AG09319 (cell line): ENCODE measurements around the gene PTPRD.
"Not testable (repeated sequence)": the region's sequence is repeated elsewhere in the genome, so short reads cannot be mapped to it uniquely, and the experiment has no call there.

ENCODE experiments used
- DNase-seq: peaks from one replicate; pipeline ENCODE4 v3.0.0-alpha.2; 2010; ENCODE audit warnings: low read depth; ENCODE audit errors: extremely low read depth
- TF ChIP-seq, protein P1 (sequence below): IDR thresholded peaks from 2 replicates; pipeline ENCODE4 v1.5.1; 2011; ENCODE audit warnings: low read depth, mild to moderate bottlenecking, inconsistent platforms, low read length, moderate library complexity

Gene PTPRD

DNA sequence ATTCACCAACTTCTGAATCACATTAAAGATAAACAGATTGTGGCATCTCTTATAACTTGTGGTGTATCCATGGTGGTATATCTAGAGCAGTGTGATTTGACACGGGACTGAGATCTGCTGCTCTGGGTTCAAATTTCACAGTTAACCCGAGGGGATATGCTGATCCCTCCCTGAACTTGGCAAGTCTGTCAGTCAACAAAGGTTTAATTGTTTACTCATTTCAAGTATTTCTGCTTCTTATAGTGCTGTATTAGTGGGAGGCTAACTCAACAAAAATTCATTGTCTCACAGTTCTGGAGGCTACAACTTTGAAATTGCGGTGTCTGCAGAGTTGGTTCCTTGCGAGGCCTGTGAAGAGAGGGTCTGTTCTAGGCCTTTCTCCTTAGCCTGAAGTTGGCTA, 1175.2 kb downstream of the PTPRD start:
- TF ChIP-seq, protein P1, sequence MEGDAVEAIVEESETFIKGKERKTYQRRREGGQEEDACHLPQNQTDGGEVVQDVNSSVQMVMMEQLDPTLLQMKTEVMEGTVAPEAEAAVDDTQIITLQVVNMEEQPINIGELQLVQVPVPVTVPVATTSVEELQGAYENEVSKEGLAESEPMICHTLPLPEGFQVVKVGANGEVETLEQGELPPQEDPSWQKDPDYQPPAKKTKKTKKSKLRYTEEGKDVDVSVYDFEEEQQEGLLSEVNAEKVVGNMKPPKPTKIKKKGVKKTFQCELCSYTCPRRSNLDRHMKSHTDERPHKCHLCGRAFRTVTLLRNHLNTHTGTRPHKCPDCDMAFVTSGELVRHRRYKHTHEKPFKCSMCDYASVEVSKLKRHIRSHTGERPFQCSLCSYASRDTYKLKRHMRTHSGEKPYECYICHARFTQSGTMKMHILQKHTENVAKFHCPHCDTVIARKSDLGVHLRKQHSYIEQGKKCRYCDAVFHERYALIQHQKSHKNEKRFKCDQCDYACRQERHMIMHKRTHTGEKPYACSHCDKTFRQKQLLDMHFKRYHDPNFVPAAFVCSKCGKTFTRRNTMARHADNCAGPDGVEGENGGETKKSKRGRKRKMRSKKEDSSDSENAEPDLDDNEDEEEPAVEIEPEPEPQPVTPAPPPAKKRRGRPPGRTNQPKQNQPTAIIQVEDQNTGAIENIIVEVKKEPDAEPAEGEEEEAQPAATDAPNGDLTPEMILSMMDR, result no peak
- no peak for DNase-seq

DNA sequence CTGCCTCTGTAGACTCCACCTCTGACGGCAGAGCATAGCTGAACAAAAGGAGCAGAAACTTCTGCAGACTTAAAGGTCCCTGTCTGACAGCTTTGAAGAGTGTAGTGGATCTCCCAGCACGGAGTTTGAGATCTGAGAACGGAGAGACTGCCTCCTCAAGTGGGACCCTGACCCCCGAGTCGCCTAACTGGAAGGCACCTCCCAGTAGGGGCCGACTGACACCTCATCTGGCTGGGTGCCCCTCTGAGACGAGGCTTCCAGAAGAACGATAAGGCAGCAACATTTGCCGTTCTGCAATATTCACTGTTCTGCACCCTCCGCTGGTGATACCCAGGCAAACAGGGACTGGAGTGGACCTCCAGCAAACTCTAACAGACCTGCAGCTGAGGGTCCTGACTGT, 1186.3 kb downstream of the PTPRD start:
- DNase-seq, result not testable (repeated sequence)

DNA sequence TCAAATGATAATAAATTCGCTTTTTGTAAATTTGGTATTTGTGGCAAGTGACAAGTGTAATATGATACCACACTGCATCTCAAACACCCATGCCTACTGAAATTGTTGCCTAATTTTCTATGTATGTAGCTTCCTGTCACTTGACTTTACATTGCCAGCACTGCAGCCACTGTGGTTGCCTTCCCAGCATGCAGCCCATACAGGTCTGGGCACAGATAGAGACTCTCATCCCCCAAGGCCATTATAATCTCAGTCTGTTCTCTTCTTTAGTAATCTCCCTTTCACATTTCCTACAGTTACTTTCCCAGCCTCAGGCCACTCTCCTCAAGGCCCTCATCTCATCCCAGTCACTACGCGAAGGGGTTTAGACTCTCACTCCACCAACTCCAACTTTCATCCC, 1200.6 kb downstream of the PTPRD start:
- TF ChIP-seq, protein P1, result no peak
- DNase-seq, result no peak

DNA sequence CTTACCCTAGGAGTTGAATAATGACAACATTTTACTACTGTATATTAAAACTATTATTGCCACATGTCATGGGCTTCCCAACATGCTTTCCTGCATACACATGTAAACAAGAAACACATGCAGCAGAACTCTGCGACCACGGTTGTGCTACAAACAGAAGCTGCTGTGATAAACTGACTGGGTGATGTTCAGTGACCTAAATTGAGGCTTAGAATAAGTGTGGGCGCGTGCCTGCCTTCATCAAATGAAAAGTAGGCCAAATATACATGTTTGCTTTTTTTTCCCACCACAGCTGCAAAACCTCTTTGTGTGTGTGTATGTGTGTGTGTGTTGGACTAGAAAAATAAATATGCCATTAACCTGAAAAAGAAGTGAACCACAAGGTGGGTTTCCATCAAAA, 1202.1 kb downstream of the PTPRD start:
- DNase-seq, result no peak
- TF ChIP-seq, protein P1, result no peak

DNA sequence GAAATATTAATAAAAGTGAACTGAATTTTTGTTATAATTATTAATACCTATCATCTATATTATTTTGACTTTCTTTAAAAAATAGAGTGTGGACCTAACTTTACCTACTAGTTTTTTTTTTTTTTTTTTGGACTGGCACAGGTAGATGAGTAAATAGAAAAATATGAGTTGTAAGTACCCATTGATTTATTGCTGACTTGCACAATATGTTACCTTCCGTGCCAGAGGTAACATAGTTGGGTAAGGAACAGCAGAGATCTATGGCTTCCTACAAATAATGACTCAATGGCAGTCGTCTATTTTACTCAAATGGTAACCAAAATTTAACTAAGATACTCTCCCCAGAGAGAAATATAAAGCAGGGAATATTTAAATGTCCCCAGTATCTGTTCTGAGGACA, 1212.8 kb downstream of the PTPRD start:
- TF ChIP-seq, protein P1, result no peak
- DNase-seq, result no peak

DNA sequence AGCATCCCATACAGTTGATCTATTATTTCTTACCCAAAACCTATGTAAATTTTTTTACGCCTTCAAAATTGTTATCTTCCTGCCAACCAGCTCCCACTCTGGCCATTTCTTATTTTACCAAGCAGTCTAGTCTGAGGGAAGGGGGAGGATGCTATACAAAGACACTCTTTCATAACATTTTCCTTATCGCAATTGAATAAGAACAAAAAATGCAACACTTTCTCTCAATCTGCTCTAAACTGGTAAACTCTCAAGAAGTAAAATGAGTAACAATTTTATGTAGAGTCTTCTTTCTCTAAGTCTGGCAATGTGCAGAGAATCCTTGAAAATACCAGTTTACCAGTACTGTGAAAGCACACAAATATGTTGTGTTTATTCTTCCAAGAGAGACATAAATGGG, 1216.3 kb downstream of the PTPRD start:
- DNase-seq, result no peak
- TF ChIP-seq, protein P1, result no peak

DNA sequence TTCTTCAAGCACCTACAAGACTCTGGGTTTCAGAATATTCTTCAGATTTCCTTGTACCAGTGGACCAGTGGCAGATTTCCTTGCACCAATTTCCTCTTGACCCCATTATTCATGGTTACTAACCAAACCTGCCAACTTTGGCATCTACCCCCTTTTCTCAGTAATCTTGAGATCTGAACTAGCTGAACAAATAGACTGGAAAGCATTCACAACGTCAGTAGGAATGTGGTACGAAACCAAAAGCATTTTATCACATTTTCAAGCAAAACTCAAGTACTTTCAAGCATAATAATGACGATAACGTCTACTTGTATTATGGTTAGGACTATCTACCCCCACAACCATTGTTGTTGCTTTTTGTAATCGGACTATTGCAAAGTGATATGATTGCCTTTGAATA, 1217.3 kb downstream of the PTPRD start:
- TF ChIP-seq, protein P1, result no peak
- no peak for DNase-seq

DNA sequence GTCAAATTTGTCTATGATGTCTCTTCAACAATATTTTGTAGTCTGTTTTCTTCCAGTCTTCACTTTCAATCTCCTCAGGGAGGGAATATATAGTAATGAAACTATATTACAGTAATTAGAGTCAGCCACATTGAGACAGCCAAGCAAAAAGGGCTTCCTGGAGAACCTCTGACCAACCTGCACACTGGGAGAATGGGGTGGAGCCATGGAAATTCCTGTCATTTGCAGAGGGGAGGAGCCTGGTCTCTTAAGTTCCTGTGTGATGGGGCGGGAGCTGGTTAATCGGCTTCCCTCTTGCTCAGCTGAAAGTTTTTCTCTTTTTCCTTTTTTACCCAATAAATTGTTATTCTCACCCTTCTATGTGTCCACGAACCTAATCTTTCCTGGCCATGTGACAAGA, 1220.0 kb downstream of the PTPRD start:
- no peak for DNase-seq
- TF ChIP-seq, protein P1, result no peak
